Naive B cell (primary cell): ENCODE data around the gene WT1. TPM values are rescaled to one million over a fixed set of nuclear protein-coding genes. Genes with fewer than 3 reads are reported as not detected.

Source experiments
- ATAC-seq, 2 donors: fragments of 150-1000 bp; cut with Tn5 transposase; 2 replicates each; pipeline ENCODE4 v1.10.0; 2021; ENCODE audit warnings: low read depth in 2 of 2, mild to moderate bottlenecking in 2 of 2, moderate library complexity in 2 of 2
- DNase-seq: peaks from one replicate; pipeline ENCODE4 v3.0.0; 2022
- H3K27ac Mint-ChIP-seq, 6 donors: one replicate each; pipeline ENCODE4 v1.8.0; 2020 to 2022; ENCODE audit warnings: mild to moderate bottlenecking in 6 of 6, mixed read lengths in 6 of 6, moderate library complexity in 5 of 6, inconsistent platforms in 2 of 6
- H3K27me3 Mint-ChIP-seq, 3 donors: one replicate each; pipeline ENCODE4 v1.8.0; 2021 to 2022; ENCODE audit warnings: mixed read lengths in 3 of 3, mild to moderate bottlenecking in 1 of 3
- H3K36me3 Mint-ChIP-seq, 2 donors: one replicate each; pipeline ENCODE4 v1.8.0; 2020 to 2022; ENCODE audit warnings: mixed read lengths in 2 of 2, inconsistent platforms in 1 of 2, mild to moderate bottlenecking in 1 of 2
- H3K4me1 Mint-ChIP-seq, 3 donors: one replicate each; pipeline ENCODE4 v1.8.0; 2020 to 2022; ENCODE audit warnings: mixed read lengths in 3 of 3, inconsistent platforms in 1 of 3, mild to moderate bottlenecking in 1 of 3, moderate library complexity in 1 of 3
- H3K4me3 Mint-ChIP-seq, 8 donors: one replicate each; pipeline ENCODE4 v1.8.0; 2020 to 2022; ENCODE audit warnings: mild to moderate bottlenecking in 8 of 8, mixed read lengths in 8 of 8, moderate library complexity in 8 of 8, inconsistent platforms in 2 of 8
- H3K9me3 Mint-ChIP-seq, 7 donors: one replicate each; pipeline ENCODE4 v1.8.0; 2020 to 2022; ENCODE audit warnings: mixed read lengths in 7 of 7, mild to moderate bottlenecking in 5 of 7, inconsistent platforms in 2 of 7, moderate library complexity in 1 of 7
- polyA plus RNA-seq, 6 donors: library from polyadenylated mRNA; unstranded; fragments of 300-500 nt; fragmentation: Illumina TruSeq; gene quantifications; one replicate each; pipeline ENCODE4 v1.2.3, GENCODE V29; 2021; ENCODE audit warnings: low read depth in 6 of 6

Gene WT1
- polyA plus RNA-seq, 6 donors from 2014 or later = not detected

- Mint-ChIP-seq H3K27ac (no peak overlapping the region), H3K36me3 (no peaks in the 10 kb centered on the region), H3K27me3 (peaks cover 15 to 24% (median 15%) of the 10 kb centered on the region in 3 donors), H3K9me3 (peaks cover 0 to 3% (median 0%) of the 10 kb centered on the region in 7 donors), H3K4me1 (no peaks in the 10 kb centered on the region), H3K4me3 (no peak overlapping the region)
- DNase-seq (no peak), ATAC-seq (no peak)
Observed at GRCh38 chr11:32450372-32450771, 15.0 kb upstream of the WT1 start.

- ATAC-seq = no peak
- peaks cover 12 to 27% (median 16%) of the 10 kb centered on the region in 3 donors for H3K27me3 Mint-ChIP-seq
- H3K4me1 Mint-ChIP-seq = no peaks in the 10 kb centered on the region
- DNase-seq = no peak
- H3K4me3 Mint-ChIP-seq = no peak overlapping the region
- H3K27ac Mint-ChIP-seq = no peak overlapping the region
- H3K9me3 Mint-ChIP-seq = peaks cover 0 to 3% (median 0%) of the 10 kb centered on the region in 7 donors
- no peaks in the 10 kb centered on the region for H3K36me3 Mint-ChIP-seq
Observed at GRCh38 chr11:32448232-32448631, 12.9 kb upstream of the WT1 start.

- H3K9me3 Mint-ChIP-seq = peaks cover 0 to 3% (median 0%) of the 10 kb centered on the region in 7 donors
- no peak overlapping the region for H3K27ac Mint-ChIP-seq
- H3K27me3 Mint-ChIP-seq = peaks cover 18 to 36% (median 21%) of the 10 kb centered on the region in 3 donors
- ATAC-seq (no peak), DNase-seq (no peak)
- no peaks in the 10 kb centered on the region for H3K36me3 Mint-ChIP-seq
- no peak overlapping the region for H3K4me3 Mint-ChIP-seq
- no peaks in the 10 kb centered on the region for H3K4me1 Mint-ChIP-seq
Observed at GRCh38 chr11:32447252-32447651, 11.9 kb upstream of the WT1 start.

- Mint-ChIP-seq H3K36me3 (peaks cover 0 to 3% of the 10 kb centered on the region in 2 donors), H3K4me1 (no peaks in the 10 kb centered on the region), H3K27ac (no peak overlapping the region), H3K9me3 (peaks cover 0 to 3% (median 0%) of the 10 kb centered on the region in 7 donors), H3K27me3 (peaks cover 28 to 39% (median 32%) of the 10 kb centered on the region in 3 donors), H3K4me3 (no peak overlapping the region)
- ATAC-seq (no peak), DNase-seq (no peak)
Observed at GRCh38 chr11:32446227-32446626, 10.9 kb upstream of the WT1 start.

GRCh38 chr11:32444186-32444585, 8.8 kb upstream of the WT1 start:
- H3K27ac Mint-ChIP-seq = no peak overlapping the region
- DNase-seq = no peak
- peaks cover 39 to 51% (median 47%) of the 10 kb centered on the region in 3 donors for H3K27me3 Mint-ChIP-seq
- H3K4me3 Mint-ChIP-seq = no peak overlapping the region
- peaks cover 0 to 4% (median 0%) of the 10 kb centered on the region in 3 donors for H3K4me1 Mint-ChIP-seq
- peaks cover 0 to 7% (median 0%) of the 10 kb centered on the region in 7 donors for H3K9me3 Mint-ChIP-seq
- ATAC-seq = no peak
- peaks cover 0 to 4% of the 10 kb centered on the region in 2 donors for H3K36me3 Mint-ChIP-seq

- DNase-seq (no peak), ATAC-seq (no peak)
- Mint-ChIP-seq H3K4me3 (no peak overlapping the region), H3K4me1 (peaks cover 11 to 32% (median 15%) of the 10 kb centered on the region in 3 donors), H3K36me3 (peaks cover 0 to 4% of the 10 kb centered on the region in 2 donors), H3K9me3 (peaks cover 0 to 7% (median 0%) of the 10 kb centered on the region in 7 donors), H3K27ac (no peak overlapping the region), H3K27me3 (peaks cover 62 to 75% (median 65%) of the 10 kb centered on the region in 3 donors)
Observed at GRCh38 chr11:32440916-32441315, 5.6 kb upstream of the WT1 start.

GRCh38 chr11:32440312-32440908, 5.1 kb upstream of the WT1 start:
- peaks cover 0 to 7% (median 0%) of the 10 kb centered on the region in 7 donors for H3K9me3 Mint-ChIP-seq
- peaks cover 0 to 4% of the 10 kb centered on the region in 2 donors for H3K36me3 Mint-ChIP-seq
- DNase-seq (no peak), ATAC-seq (no peak)
- no peak overlapping the region for H3K4me3 Mint-ChIP-seq
- peaks cover 61 to 75% (median 65%) of the 10 kb centered on the region in 3 donors for H3K27me3 Mint-ChIP-seq
- peaks cover 15 to 36% (median 15%) of the 10 kb centered on the region in 3 donors for H3K4me1 Mint-ChIP-seq
- H3K27ac Mint-ChIP-seq = no peak overlapping the region

- DNase-seq (no peak), ATAC-seq (no peak)
- Mint-ChIP-seq H3K9me3 (peaks cover 0 to 7% (median 0%) of the 10 kb centered on the region in 7 donors), H3K4me1 (peaks cover 15 to 36% (median 15%) of the 10 kb centered on the region in 3 donors), H3K27me3 (peaks cover 61 to 75% (median 64%) of the 10 kb centered on the region in 3 donors), H3K27ac (peak overlapping the region in 1 of 6 donors; percentile 51), H3K4me3 (peak overlapping the region in 1 of 8 donors; percentile 31), H3K36me3 (peaks cover 0 to 4% of the 10 kb centered on the region in 2 donors)
Observed at GRCh38 chr11:32439501-32440210, 4.3 kb upstream of the WT1 start.

- Mint-ChIP-seq H3K36me3 (peaks cover 0 to 4% of the 10 kb centered on the region in 2 donors), H3K4me3 (no peak overlapping the region), H3K4me1 (peaks cover 16 to 37% (median 18%) of the 10 kb centered on the region in 3 donors), H3K27ac (no peak overlapping the region), H3K27me3 (peaks cover 64 to 82% (median 67%) of the 10 kb centered on the region in 3 donors), H3K9me3 (peaks cover 0 to 7% (median 0%) of the 10 kb centered on the region in 7 donors)
- DNase-seq (no peak), ATAC-seq (no peak)
Observed at GRCh38 chr11:32438866-32439489, 3.6 kb upstream of the WT1 start.

GRCh38 chr11:32438346-32438865, 3.1 kb upstream of the WT1 start:
- no peak for DNase-seq
- ATAC-seq = no peak
- H3K36me3 Mint-ChIP-seq = peaks cover 0 to 4% of the 10 kb centered on the region in 2 donors
- peak overlapping the region in 1 of 6 donors; percentile 32 for H3K27ac Mint-ChIP-seq
- peaks cover 0 to 7% (median 0%) of the 10 kb centered on the region in 7 donors for H3K9me3 Mint-ChIP-seq
- peaks cover 19 to 43% (median 24%) of the 10 kb centered on the region in 3 donors for H3K4me1 Mint-ChIP-seq
- peak overlapping the region in 3 of 8 donors; percentile 36 to 69 (median 42) for H3K4me3 Mint-ChIP-seq
- peaks cover 68 to 87% (median 73%) of the 10 kb centered on the region in 3 donors for H3K27me3 Mint-ChIP-seq

GRCh38 chr11:32437495-32438345, 2.4 kb upstream of the WT1 start:
- peaks cover 19 to 50% (median 30%) of the 10 kb centered on the region in 3 donors for H3K4me1 Mint-ChIP-seq
- no peak for DNase-seq
- peaks cover 68 to 87% (median 80%) of the 10 kb centered on the region in 3 donors for H3K27me3 Mint-ChIP-seq
- peak overlapping the region in 7 of 8 donors; percentile 9 to 83 (median 42) for H3K4me3 Mint-ChIP-seq
- H3K9me3 Mint-ChIP-seq = peaks cover 0 to 7% (median 0%) of the 10 kb centered on the region in 7 donors
- H3K36me3 Mint-ChIP-seq = peaks cover 0 to 6% of the 10 kb centered on the region in 2 donors
- no peak for ATAC-seq
- H3K27ac Mint-ChIP-seq = no peak overlapping the region

GRCh38 chr11:32436751-32437494, 1.6 kb upstream of the WT1 start:
- DNase-seq = no peak
- peaks cover 69 to 87% (median 83%) of the 10 kb centered on the region in 3 donors for H3K27me3 Mint-ChIP-seq
- ATAC-seq = no peak
- peak overlapping the region in 1 of 6 donors; percentile 57 for H3K27ac Mint-ChIP-seq
- H3K4me3 Mint-ChIP-seq = peak overlapping the region in 5 of 8 donors; percentile 12 to 83 (median 30)
- H3K9me3 Mint-ChIP-seq = peaks cover 0 to 7% (median 0%) of the 10 kb centered on the region in 7 donors
- peaks cover 0 to 9% of the 10 kb centered on the region in 2 donors for H3K36me3 Mint-ChIP-seq
- peaks cover 19 to 50% (median 35%) of the 10 kb centered on the region in 3 donors for H3K4me1 Mint-ChIP-seq
